ENCODE measurements around the gene BICC1. TPM values are rescaled to one million over a fixed set of nuclear protein-coding genes. Genes with fewer than 3 reads are reported as not detected.

Gene BICC1
- polyA plus RNA-seq, 3 donors: 0.02 to 0.24 (median 0.14) TPM

DNA sequence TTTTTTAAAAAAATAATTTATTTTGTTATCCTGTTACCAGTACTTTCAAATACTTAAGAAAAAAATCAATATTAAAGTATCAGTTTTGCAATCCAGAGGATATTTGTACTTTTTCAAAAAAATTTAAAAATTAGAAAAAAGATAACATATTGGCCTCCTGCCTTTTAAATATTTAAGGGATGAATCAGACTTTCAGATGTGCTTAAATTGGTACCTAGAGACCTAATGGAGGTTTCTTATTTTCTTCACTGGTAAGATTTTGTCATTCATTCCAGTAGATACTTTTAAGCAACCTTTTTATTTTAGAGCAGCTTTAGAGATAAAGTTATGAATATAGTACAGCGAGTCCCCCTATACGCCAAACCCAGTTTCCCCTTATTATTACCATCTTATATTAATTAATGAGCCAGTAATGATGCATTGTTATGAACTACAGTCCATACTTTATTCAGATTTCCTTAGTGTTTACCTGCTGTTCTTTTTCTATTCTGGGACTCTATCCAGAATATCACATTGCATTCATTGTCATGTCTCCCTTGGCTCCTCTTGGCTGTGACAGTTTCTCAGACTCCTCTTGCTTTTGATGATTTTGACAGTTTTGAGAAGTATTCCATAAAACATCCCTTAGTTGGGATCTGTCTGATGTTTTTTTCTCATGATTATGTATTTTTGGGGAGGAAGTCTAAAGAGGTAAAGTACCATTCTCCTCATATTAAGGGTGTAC lies 34.2 kb downstream of the BICC1 start:
- intact Hi-C loops (cut with micrococcal nuclease): no loop called here
- H3K4me2 ChIP-seq (replicated peaks; ENCODE audit: extremely low read depth, low read length, poor library complexity, severe bottlenecking): no peak overlapping the region
- H3K9me3 ChIP-seq (replicated peaks in 1 of 2; ENCODE audit: control insufficient read depth in 1 of 2, insufficient read depth in 1 of 2, low read length in 2 of 2): no peaks in the 10 kb centered on the region
- TF ChIP-seq, protein P1, sequence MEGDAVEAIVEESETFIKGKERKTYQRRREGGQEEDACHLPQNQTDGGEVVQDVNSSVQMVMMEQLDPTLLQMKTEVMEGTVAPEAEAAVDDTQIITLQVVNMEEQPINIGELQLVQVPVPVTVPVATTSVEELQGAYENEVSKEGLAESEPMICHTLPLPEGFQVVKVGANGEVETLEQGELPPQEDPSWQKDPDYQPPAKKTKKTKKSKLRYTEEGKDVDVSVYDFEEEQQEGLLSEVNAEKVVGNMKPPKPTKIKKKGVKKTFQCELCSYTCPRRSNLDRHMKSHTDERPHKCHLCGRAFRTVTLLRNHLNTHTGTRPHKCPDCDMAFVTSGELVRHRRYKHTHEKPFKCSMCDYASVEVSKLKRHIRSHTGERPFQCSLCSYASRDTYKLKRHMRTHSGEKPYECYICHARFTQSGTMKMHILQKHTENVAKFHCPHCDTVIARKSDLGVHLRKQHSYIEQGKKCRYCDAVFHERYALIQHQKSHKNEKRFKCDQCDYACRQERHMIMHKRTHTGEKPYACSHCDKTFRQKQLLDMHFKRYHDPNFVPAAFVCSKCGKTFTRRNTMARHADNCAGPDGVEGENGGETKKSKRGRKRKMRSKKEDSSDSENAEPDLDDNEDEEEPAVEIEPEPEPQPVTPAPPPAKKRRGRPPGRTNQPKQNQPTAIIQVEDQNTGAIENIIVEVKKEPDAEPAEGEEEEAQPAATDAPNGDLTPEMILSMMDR (IDR thresholded peaks at IDR 0.05): no peak
- no CpG with 5 or more reads among the region's 2 CpGs for WGBS (ENCODE audit: insufficient coverage)
- Mint-ChIP-seq H3K9me3 (no peaks in the 10 kb centered on the region), H3K4me1 (peaks cover 22% of the 10 kb centered on the region), H3K27me3 (ENCODE audit: low read depth in 3 of 3) (peaks cover 0 to 2% (median 0%) of the 10 kb centered on the region in 3 donors), H3K27ac (no peak overlapping the region), H3K36me3 (no peaks in the 10 kb centered on the region), H3K4me3 (no peak overlapping the region)
- no peaks in the 10 kb centered on the region for H3K79me2 ChIP-seq (ENCODE audit: insufficient read depth, low read length)
- H3K9ac ChIP-seq (ENCODE audit: insufficient read depth, low read length, poor library complexity, severe bottlenecking): no peak overlapping the region
- H3K27ac ChIP-seq (ENCODE audit: low read depth in 1 of 2, low read length in 2 of 2): no peak overlapping the region
- H3K27me3 ChIP-seq (ENCODE audit: control insufficient read depth in 2 of 2, insufficient read depth in 2 of 2, low read length in 2 of 2): no peaks in the 10 kb centered on the region
- DNase-seq: no peak
- H3K4me3 ChIP-seq (replicated peaks in 1 of 3; ENCODE audit: low read depth in 2 of 3, low read length in 3 of 3): no peak overlapping the region
- H4K20me1 ChIP-seq (ENCODE audit: insufficient read depth, low read length): no peaks in the 10 kb centered on the region
- H3K4me1 ChIP-seq (ENCODE audit: control insufficient read depth in 1 of 2, insufficient read depth in 2 of 2, low read length in 2 of 2): peaks cover 9 to 12% of the 10 kb centered on the region in 2 donors
- H3K36me3 ChIP-seq (replicated peaks in 1 of 2; ENCODE audit: control insufficient read depth in 1 of 2, insufficient read depth in 2 of 2, low read length in 2 of 2): no peaks in the 10 kb centered on the region
- no peak overlapping the region for H2AFZ ChIP-seq (ENCODE audit: insufficient read depth, low read depth, low read length, poor library complexity, severe bottlenecking)

DNA sequence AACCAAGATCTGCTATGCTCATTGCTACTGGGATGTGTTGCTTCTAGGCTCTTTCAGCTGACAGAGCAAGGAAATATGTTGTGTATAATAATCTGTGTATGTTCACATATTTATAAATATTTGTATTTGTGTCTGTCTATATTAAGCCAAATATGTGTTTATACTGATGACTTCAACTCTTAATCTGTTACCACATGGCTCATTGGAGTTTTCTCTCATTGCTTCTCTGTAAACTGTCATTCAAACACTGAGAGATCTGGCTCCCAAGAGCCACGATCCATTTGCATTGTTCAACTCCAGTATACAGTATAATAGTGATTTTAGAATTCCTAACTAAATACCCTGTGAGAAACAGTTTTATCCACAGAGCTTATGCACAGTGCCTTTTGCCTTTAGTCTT lies 35.3 kb downstream of the BICC1 start:
- no peak overlapping the region for H3K4me2 ChIP-seq (replicated peaks; ENCODE audit: extremely low read depth, low read length, poor library complexity, severe bottlenecking)
- WGBS (ENCODE audit: insufficient coverage): no CpG with 5 or more reads among the region's 1 CpG
- peaks cover 15% of the 10 kb centered on the region for H3K4me1 Mint-ChIP-seq
- DNase-seq: no peak
- H3K27me3 ChIP-seq (ENCODE audit: control insufficient read depth in 2 of 2, insufficient read depth in 2 of 2, low read length in 2 of 2): no peaks in the 10 kb centered on the region
- H3K9me3 Mint-ChIP-seq: no peaks in the 10 kb centered on the region
- H3K4me3 Mint-ChIP-seq: no peak overlapping the region
- no peak overlapping the region for H3K9ac ChIP-seq (ENCODE audit: insufficient read depth, low read length, poor library complexity, severe bottlenecking)
- TF ChIP-seq, protein P1 (IDR thresholded peaks at IDR 0.05): no peak
- no peak overlapping the region for H3K27ac Mint-ChIP-seq
- no peaks in the 10 kb centered on the region for H3K36me3 Mint-ChIP-seq
- no peak overlapping the region for H2AFZ ChIP-seq (ENCODE audit: insufficient read depth, low read depth, low read length, poor library complexity, severe bottlenecking)
- peaks cover 7 to 9% of the 10 kb centered on the region in 2 donors for H3K4me1 ChIP-seq (ENCODE audit: control insufficient read depth in 1 of 2, insufficient read depth in 2 of 2, low read length in 2 of 2)
- peaks cover 0 to 2% (median 0%) of the 10 kb centered on the region in 3 donors for H3K27me3 Mint-ChIP-seq (ENCODE audit: low read depth in 3 of 3)
- no peaks in the 10 kb centered on the region for H3K36me3 ChIP-seq (replicated peaks in 1 of 2; ENCODE audit: control insufficient read depth in 1 of 2, insufficient read depth in 2 of 2, low read length in 2 of 2)
- H3K9me3 ChIP-seq (replicated peaks in 1 of 2; ENCODE audit: control insufficient read depth in 1 of 2, insufficient read depth in 1 of 2, low read length in 2 of 2): no peaks in the 10 kb centered on the region
- H3K27ac ChIP-seq (ENCODE audit: low read depth in 1 of 2, low read length in 2 of 2): no peak overlapping the region
- no peaks in the 10 kb centered on the region for H3K79me2 ChIP-seq (ENCODE audit: insufficient read depth, low read length)
- intact Hi-C loops (cut with micrococcal nuclease): no loop called here
- H4K20me1 ChIP-seq (ENCODE audit: insufficient read depth, low read length): no peaks in the 10 kb centered on the region
- H3K4me3 ChIP-seq (replicated peaks in 1 of 3; ENCODE audit: low read depth in 2 of 3, low read length in 3 of 3): no peak overlapping the region
